Tongue (tissue), 2 donors: ENCODE measurements around the gene MT1HL1. TPM values are rescaled to one million over a fixed set of nuclear protein-coding genes. Genes with fewer than 3 reads are reported as not detected.
"Not testable (repeated sequence)": the region's sequence is repeated elsewhere in the genome, so short reads cannot be mapped to it uniquely, and the experiment has no call there.

Experiments
- DNase-seq: peaks from one replicate; pipeline ENCODE4 v3.0.0-alpha.2; 2015
- total RNA-seq: library from RNA; depleted of rRNA; stranded (reverse); fragments of >200 nt; gene quantifications from one replicate; pipeline ENCODE4 v1.2.3, GENCODE V29; 2014

Gene MT1HL1
- total RNA-seq, 1 donor from 2014 or later: not detected

DNA sequence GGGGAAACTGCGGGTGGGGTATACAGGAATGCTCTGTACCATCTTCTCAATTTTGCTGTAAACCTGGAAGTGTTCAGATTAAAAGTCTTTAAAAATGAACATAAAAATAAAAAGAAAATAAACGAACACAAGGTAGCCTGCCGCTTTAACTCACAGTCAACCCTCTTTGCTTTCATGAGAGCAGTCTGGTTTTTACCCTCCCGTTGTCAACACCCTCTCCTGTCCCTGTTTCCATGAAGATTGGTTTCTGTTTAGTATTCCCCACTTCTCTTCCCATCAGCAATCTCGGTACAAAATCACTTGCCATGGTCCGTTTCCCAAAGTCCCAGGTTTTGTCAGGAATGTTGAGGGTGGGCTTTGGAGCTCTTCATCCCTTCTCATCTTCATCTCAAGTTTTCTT is 28.8 kb downstream of the MT1HL1 start:
- no peak for DNase-seq

- not testable (repeated sequence) for DNase-seq
Observed at GRCh38 chr1:236974025-236974424, 30.2 kb downstream of the MT1HL1 start.

DNA sequence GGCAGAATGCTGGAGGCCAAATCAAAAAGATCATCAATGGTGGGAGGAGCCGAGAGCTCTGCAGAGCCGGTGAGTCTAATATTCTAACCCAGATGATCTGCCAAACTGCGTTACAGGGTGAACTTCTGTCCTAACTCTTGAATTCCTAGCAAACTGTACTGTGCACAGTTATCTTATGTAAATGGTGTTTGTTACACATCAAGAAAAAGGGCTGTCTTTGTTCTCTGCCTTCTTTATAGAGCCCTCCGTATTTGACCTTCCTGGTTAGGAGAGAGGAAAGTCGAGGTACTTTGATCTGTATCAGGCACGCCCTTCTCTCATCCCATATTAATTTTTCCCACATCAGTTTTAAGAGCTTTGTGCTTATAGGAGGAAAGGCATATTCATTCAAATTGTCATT is 37.6 kb downstream of the MT1HL1 start:
- no peak for DNase-seq

GRCh38 chr1:236963920-236964319 is 40.3 kb downstream of the MT1HL1 start:
- no peak for DNase-seq

DNA sequence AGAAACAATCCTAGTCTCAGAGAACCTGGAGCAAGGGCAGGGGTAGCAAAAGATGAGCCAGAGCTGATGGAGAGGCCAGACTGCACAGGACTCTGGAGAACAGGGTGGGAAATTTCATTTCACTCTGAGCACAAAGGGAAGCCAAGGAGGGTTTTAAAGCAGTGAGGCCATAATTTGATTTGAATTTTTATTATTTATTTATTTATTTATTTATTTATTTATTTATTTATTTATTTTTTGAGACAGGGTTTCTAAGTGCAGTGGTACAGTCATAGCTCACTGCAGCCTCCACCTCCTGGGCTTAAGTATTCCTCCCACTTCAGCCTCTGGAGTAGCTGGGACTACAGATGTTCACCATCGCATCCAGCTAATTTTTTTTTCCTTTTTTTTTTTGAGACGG is 45.1 kb downstream of the MT1HL1 start:
- no peak for DNase-seq

DNA sequence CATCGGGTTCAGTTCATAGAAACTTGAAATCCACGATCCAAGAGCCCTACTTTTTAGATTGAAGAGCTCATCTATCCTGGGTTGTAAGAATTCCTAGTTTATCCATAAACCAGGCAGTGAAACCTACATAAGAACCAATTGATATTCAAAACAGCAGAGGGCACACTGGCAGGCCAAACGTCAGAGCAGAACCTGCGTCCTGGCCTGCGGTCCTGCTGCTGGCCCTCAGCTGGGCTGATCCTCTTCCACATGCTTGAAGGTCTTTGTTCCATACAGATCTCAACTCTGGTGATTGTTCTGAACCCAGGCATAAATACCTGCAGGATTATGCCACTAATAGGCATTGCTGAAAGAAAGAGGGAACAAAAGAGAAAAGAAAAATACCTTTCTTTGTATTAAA is 47.0 kb downstream of the MT1HL1 start:
- DNase-seq: no peak

Other genes with a start within 250 kb of the MT1HL1 start
- gene MTR, start 209.1 kb downstream of the MT1HL1 start, total RNA-seq: 39.7 TPM
- gene RYR2, start 37.7 kb upstream of the MT1HL1 start, total RNA-seq: 2.4 TPM